Endometrial microvascular endothelial cells (primary cell): Measurements from ENCODE around the gene TENT5C. TPM values are rescaled to one million over a fixed set of nuclear protein-coding genes. Genes with fewer than 3 reads are reported as not detected.

Experiments
- in situ Hi-C: cut with HindIII; loops from 2 replicates; pipeline ENCODE4 v1.10.0; 2017; ENCODE audit warnings: low sequenced_read_pairs, low pct_unique_long_range_greater_than_20kb; ENCODE audit errors: inconsistent ontology term
- total RNA-seq: library from RNA; depleted of rRNA; stranded (reverse); fragments of >200 nt; gene quantifications from one replicate; pipeline ENCODE4 v1.2.3, GENCODE V29; 2015; ENCODE audit errors: inconsistent ontology term

Gene TENT5C
- total RNA-seq, 1 donor from 2014 or later = 0.19 TPM

GRCh38 chr1:117586747-117587498, 18.9 kb upstream of the TENT5C start:
- in situ Hi-C loops = no loop called here

GRCh38 chr1:117587499-117588356, 18.1 kb upstream of the TENT5C start:
- in situ Hi-C loops = no loop called here

- in situ Hi-C loops = no loop called here
Measured at GRCh38 chr1:117589544-117589943, 16.3 kb upstream of the TENT5C start.

- in situ Hi-C loops = no loop called here
Measured at GRCh38 chr1:117590273-117590925, 15.4 kb upstream of the TENT5C start.

GRCh38 chr1:117591252-117591651, 14.6 kb upstream of the TENT5C start:
- in situ Hi-C loops = no loop called here

GRCh38 chr1:117592155-117592554, 13.7 kb upstream of the TENT5C start:
- in situ Hi-C loops = no loop called here

- in situ Hi-C loops = no loop called here
Measured at GRCh38 chr1:117594261-117594990, 11.4 kb upstream of the TENT5C start.

- in situ Hi-C loops = no loop called here
Measured at GRCh38 chr1:117596023-117596720, 9.7 kb upstream of the TENT5C start.

GRCh38 chr1:117598489-117598888, 7.4 kb upstream of the TENT5C start:
- in situ Hi-C loops = no loop called here

- in situ Hi-C loops = no loop called here
Measured at GRCh38 chr1:117599286-117600221, 6.3 kb upstream of the TENT5C start.

- in situ Hi-C loops = no loop called here
Measured at GRCh38 chr1:117600325-117600943, 5.4 kb upstream of the TENT5C start.

GRCh38 chr1:117600966-117601365, 4.9 kb upstream of the TENT5C start:
- in situ Hi-C loops = no loop called here

GRCh38 chr1:117602862-117603261, 3.0 kb upstream of the TENT5C start:
- in situ Hi-C loops = no loop called here

GRCh38 chr1:117605164-117605773, 579 bp upstream of the TENT5C start:
- in situ Hi-C loops = no loop called here

GRCh38 chr1:117606649-117607430, 992 bp downstream of the TENT5C start:
- in situ Hi-C loops = no loop called here

GRCh38 chr1:117607471-117607870, 1.6 kb downstream of the TENT5C start:
- in situ Hi-C loops = no loop called here
